Stimulated activated CD4-positive, alpha-beta T cell treated with anti-CD3 and anti-CD28 coated beads, Interleukin-4, amount 100 ng/mL, for 24 hours (primary cell): ENCODE measurements around the gene DAZAP1.
A peak's percentile ranks its signal among the peaks of the same experiment; 100 is the strongest.

Experiments used
- DNase-seq: peaks from one replicate; pipeline ENCODE4 v3.0.0-alpha.2; 2020

The DAZAP1 gene

DNA sequence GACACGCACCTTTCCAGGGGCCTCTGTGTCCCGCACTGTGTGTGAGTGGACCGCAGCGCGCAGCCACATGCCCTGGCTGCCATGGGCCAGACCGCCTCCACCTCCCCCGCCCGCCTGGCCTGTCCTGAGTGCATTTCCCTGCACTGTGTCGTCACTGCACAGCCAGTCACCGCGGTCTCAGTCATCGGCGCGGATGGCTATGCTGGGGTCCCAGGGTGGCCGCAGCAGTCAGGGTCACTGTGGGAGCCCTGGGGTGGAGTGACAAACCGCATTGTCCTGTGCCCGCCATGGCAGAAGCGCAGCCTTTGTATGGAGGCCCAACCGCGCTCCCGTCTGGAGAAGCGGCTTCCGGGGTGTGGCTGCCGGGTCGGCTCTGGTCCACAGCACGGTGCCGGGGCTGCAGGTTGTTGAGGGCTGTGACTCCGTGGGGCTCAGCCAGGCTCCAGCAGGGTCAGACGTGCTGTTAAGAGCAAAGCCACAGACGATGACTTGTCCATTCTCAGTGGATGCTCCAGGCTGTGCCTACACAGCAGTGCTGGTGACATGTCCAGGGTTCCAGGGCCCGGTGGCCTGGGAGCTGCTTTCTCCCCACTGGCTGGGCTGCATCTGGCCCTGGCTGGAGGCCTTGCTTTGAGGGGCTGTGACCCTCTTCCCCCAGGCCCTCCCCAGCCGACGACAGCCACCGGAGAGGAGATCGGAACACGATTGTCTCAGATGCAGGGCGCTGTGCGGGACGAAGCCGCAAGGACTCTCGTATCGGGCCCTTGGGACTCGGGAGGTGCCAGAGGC lies 30.0 kb upstream of the DAZAP1 start:
- DNase-seq, result no peak

DNA sequence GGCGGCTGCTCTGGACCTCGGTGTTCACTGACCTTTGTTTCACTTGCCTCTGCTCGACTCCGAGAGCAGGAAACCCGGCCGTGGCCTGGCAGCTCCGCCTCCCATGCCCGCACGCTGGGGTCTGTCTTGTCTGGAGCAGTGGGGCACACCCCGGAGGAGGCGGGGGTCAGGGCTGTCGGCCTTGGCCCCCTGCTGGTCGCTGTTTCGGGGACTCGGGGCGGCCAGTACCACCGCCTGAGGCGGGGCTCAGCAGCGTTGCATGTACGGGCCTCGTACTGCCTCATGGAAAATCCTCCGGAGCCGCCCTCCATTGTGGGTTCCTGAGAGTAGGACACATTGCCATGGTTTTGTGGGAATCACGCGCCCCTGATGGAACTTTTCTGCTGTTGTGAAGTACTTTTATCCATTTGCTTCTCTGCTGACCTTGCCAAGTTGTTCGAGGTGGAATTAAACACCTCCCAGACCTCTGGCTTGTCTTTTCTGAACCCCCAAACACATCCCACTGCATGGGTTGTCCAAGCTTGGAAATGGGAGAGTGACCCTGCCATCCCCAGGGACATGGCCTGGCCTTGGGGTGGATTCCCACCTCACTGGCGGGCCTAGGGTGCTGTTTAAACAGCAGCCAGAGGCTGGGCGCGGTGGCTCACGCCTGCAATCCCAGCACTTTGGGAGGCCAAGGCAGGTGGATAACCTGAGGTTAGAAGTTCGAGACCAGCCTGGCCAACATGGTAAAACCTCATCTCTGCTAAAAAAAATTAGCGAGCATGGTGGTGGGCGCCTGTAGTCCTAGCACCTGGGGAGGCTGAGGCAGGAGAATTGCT lies 29.2 kb upstream of the DAZAP1 start:
- DNase-seq, result no peak

DNA sequence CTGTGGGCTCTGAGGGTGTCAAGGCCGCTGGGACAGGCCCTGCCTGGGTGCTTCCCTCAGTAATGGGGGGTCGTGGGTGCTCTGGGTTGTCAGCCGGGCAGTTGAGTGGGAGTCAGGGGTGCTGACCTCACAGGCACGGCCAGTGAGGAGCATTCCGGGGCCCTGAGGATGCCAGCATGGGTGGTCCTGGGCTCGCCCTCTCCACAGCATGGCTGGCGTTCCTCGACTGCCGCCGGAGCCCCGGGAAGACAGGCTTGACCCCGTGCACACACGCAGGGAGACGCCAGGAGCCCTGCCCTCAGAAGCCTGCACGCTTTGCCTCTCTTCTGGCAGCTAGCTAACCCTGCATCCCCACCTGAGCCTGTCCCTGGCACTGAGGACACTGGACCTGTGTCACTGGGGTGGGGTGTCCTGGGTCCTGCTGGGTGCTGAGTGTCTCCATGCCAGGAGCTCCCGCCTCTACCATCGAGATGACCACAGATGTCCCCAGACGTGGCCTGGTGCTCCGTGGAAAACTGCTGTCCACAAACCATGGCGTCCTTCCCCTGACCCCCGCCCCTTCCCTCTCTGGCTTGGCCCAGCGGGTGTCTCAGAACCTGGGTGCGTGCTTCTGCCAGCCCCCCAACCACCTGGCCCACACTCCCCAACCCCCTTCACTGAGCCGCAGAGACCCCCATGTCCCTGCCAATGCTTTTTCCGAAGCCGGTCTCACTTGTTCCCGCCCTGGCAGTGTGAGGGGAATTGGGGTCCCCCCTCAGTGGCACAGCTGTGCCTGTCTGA lies 28.1 kb upstream of the DAZAP1 start:
- no peak for DNase-seq

DNA sequence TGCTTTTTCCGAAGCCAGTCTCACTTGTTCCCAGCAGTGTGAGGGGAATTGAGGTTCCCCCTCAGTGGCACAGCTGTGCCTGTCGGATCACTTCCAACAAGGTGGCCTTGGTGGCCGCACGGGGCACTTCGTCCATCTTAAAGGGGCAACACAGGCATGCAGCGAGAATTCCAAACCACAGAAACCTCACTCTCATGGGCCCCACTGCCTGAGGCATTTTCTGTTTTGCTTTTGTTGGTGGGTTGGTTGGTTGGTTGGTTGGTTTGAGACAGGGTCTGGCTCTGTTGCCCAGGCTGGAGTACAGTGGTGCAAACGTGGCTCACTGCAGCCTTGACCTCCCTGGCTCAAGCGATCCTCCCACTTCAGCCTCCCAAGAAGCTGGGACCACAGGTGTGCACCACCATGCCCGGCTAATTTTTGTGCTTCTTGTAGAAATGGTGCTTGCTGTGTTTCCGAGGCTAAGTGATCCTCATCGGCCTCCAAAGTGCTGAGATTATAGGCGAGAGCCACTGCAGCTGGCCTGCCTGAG lies 27.4 kb upstream of the DAZAP1 start:
- DNase-seq, result no peak

DNA sequence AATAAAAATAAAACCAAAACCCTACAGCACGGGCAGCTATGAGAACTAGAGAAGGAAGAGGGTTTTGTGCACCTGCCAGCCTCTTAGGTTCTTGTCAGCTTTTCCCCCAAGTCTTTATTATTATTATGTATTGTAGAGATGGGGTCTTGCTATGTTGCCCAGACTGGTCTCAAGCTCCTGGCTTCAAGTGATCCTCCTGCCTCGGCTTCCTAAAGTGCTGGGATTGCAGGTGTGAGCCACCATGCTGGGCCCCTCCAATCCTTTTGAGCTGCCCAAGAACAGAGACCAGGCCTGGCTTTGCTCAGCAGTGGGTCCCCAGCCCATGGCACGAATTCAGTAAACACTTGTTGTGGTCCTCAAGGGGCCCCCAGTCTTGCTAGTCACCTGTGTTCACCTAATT lies 25.1 kb upstream of the DAZAP1 start:
- no peak for DNase-seq

DNA sequence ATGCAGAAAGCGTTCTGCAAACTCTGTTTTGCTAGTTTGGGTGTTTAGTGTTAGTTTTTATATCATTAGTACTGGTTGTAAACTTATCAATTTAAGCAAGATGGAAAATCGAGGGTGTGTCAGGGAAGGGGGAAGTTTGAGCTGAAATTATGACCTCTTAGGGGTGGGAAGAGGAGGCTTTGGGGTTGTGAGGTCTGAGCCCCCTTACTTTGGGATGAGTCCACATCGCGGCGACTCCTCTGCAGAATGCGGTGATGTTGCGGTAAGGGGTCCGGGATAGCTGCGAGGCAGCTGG lies 24.4 kb upstream of the DAZAP1 start:
- no peak for DNase-seq

DNA sequence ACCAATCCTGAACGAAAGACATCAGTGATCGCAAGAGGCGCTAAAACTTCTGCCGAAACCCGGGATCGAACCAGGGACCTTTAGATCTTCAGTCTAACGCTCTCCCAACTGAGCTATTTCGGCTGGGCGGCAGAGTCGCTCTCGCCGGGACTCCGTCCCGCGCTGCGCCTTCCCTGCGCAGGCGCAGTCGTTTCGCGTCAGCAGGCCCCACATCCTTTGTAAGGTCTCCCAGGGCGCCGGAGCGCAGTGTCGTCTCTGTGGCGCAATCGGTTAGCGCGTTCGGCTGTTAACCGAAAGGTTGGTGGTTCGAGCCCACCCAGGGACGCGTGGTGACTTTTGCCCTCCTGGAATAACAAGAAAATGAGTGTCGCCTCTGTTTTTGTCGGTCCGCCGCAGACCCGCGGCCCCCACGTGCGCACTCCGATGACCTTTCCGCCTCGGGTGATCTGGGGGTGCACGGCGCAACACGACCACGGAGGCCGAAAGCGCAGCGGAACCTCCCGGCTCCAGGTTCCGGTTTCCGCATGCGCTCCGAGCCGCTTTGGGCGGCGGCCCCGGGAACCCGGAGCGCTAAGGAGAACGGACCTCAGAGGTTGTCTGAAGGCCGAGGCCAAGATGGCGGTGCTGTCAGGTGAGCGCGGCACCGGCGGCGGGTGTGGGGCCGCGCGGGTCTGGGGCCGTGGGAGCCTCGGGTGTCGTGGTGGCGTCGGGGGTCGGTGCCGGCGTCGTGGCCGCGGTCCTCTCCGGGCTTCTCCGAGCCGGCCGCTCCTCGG lies 23.9 kb upstream of the DAZAP1 start, which contains the start of gene NDUFS7:
NDUFS7 (plus strand) TSS at position 596 of the 773 bp plus-strand sequence; CDS start at position 616, 20 bp downstream.
- peak; percentile 92 for DNase-seq

DNA sequence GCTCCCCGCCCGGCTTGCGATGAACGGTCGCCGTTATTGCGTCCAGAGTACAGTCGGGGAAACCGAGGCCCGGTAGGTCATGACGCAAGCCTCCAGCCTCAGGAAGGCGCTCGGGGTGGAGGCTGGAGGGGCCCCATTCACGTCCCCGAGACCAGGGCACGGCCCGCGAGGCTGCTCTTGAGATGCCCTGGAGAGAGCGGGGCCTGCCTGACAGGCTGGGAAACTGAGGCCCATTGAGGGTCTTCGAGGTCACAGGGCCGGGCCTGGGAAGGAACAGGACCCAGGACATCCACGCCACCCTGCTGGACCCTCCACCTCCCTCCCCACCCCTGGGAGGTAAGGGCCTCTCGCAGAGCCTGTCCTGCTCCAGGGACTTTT lies 23.3 kb upstream of the DAZAP1 start:
- DNase-seq, result no peak

DNA sequence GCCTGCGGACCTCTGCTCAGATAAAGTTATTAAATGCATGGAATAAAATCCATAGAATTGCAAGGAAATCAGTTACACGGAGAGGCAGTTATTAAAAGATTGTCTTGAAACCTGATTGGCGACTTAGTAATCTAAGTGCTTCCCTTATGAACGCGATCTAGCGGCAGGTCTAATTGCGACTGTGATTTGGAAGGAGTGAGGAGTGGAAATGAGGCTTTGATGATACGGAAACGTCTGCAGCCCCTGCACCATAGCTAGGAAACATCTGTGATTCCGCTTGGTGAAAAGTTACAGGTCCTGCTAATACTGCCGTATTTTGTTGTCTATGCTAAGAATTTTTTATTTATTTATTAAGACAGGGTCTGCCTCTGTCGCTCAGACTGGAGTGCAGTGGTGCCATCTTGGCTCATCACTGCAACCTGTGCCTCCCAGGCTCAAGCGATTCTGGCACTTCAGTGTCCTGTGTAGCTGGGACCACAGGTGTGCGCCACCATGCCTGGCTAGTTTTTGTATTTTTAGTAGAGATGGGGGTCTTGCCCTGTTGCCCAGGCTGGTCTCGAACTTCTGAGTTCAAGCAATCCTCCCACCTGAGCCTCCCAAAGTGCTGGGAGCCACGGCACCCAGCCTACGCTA lies 22.8 kb upstream of the DAZAP1 start:
- no peak for DNase-seq

DNA sequence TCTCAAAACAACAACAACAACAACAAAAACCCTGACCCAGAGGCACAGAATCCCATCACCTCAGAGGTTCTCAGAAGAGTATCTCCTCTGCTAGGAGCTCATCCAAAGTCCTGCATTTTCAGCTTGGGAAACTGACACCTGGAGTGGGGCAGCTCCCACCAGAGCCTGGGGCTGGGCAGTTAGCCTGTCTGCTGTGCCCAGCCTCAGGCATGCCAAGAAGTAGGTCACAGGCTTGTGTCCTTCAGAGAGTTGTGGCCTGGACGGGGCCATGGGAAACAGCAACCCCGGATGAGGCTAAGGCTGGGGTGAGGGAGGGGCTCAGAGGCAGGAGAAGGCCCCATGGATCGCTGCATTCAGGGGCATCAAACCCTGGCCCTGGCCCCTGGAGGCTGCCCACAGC lies 21.6 kb upstream of the DAZAP1 start:
- no peak for DNase-seq

DNA sequence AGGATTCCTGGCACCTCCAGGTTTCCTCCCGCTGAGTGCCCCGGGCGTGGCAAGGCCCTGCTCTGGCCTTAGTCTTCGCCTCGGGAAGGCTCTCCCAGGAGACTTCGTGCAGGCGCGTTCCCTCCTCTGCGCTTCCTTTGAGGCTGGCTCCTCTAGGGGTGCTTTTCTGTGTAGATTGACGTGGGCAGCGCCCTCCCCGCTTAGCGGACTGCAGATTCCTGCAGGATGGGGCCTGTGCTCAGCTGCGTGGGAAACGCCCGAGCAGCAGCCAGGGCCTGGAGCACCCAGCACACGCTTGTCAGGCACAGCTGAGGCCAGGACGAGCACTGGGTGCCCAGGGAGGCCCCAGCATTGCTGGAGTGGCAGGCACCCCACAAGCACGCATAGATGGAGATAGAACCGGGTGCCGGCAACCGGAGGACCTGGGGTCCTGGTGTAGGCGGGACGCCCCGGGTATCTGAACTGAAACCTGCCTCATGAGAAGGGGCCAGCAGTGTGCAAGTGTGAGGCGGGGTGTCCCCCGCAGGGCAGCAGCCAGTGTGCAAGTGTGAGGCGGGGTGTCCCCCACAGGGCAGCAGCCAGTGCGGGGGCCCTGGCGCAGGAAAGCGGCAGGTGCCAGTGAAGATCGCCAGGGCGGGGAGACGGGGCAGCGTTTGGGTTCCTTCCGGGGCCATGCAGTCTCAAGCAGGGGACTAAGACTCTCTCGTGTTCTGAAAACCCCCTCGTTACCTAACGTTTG lies 20.3 kb upstream of the DAZAP1 start:
- no peak for DNase-seq

DNA sequence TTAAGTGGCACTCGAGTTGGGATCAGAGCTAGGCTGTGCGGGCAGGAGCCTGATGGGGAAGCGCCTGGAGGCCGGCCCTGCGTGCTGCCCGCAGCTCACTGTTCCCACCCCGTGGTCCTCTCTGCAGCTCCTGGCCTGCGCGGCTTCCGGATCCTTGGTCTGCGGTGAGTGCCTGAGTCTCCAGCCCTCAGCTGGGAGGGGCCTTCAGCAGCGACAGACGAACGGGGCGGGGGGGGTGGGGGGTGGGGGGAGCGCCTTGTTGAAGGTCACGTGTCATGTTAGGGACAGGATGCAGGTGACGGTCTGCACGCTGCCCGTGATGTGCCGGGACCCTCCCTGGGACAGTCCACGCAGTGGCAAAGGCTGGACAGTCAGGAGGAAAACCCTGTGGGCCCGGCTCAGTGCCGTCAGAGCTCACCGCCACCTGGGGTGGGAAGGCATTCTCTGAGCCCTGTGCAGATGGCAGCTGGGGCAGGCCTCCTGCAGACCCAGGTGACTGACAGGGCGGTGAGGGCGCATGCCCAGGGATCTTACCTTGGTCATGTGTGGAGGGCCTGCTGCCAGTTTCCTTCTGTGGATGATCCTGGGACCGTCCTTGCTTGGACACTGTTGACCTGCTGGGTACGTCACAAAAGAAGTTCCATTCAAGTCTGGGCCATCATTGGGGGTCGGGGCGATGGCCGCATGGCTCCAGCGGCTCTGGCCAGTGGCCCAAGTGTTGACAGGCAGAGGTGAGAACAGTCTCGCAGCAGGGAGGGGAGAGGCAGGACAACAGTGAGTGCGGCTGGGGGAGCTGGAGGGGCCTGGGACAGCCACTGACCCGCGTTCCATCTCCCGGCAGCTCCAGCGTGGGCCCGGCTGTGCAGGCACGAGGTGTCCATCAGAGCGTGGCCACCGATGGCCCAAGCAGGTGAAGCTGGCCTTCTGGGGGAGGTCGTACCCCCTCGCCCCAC lies 19.4 kb upstream of the DAZAP1 start:
- no peak for DNase-seq

DNA sequence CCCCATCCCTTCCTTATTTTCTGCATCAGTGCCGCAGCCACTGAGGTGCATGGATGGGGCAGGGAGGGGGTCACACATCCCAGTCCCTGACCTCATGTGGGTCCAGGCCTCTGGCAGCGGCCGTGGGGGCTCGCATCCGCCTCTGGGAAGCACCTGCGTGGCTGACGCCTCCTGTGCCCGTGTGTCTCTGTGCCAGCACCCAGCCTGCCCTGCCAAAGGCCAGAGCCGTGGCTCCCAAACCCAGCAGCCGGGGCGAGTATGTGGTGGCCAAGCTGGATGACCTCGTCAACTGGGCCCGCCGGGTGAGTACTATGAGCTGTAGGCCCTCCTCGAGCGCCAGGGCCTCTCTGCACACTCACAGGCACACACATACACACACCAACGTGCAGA lies 18.8 kb upstream of the DAZAP1 start:
- DNase-seq, result no peak

DNA sequence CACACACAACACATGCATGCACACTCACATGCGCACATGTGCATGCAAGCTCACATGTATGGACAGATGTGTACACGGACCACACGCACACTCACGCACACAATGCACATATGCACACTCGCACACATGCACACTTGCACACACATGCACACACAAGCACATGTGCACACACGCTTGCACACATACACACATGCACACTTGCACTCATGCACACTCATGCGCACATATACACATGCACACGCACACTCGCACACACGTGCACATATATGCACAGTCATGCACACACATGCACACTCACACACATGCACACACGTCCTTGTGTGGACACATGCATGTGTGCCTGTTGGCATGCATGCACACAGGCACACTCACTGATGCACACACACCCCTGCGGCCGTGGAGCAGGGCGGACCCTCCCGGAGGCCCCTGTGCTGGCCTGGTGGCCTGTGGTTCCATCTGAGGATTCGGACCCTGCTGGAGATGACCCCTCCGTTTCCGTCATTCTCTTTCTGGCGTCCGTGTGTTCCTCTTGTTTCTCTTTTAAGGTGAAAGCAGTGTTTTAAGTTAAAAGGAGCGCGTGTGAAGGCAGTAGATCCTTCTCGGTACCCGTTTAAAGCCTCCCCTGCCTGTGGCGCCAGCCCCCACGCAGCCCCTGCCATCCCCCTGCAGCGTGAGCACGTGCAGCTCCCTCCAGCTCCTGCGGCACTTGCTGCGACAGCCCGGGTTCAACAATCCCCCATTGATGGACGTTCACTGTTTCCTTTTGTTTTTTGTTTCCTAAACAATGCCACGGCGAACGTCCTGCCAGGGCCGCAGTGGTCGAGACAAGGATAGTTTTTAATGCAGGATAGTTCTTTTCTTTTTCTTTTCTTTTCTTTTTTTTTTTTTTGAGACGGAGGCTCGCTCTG lies 18.1 kb upstream of the DAZAP1 start:
- DNase-seq, result no peak

DNA sequence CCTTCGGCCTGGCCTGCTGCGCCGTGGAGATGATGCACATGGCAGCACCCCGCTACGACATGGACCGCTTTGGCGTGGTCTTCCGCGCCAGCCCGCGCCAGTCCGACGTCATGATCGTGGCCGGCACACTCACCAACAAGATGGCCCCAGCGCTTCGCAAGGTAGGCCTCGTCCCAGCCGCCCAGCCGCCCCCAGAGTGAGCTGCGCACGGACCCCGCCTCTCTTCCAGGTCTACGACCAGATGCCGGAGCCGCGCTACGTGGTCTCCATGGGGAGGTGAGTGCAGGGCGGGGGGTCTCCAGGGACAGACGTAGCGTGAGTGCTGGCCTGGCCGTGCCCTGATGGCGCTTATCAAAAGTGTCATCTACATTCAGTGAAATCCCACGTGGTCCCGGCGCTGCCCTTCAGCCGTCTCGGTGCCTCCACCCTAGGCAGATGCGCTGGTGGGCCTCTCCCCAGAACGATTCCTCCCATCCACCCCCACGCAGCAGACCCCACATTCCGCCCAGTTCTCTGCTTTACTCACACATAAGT lies 16.4 kb upstream of the DAZAP1 start:
- DNase-seq, result no peak

DNA sequence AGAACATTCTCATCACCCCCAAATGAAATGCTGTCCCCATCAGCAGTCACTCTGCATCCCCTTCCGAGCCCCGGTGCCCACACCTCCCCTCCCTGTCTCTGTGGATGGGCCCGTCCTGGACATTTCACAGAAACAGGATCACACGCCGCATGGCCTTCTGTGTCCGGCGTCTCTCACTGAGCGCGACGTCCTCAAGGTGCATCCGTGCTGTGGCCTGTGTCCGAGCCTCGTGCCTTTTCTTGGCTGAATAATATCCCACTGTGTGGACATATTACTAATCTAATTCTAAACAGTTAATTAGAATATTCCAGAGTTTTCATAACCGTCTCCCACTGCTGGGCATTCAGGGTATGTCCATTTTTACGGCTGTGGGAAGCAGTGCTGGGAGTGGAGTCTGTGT lies 15.0 kb upstream of the DAZAP1 start:
- no peak for DNase-seq

DNA sequence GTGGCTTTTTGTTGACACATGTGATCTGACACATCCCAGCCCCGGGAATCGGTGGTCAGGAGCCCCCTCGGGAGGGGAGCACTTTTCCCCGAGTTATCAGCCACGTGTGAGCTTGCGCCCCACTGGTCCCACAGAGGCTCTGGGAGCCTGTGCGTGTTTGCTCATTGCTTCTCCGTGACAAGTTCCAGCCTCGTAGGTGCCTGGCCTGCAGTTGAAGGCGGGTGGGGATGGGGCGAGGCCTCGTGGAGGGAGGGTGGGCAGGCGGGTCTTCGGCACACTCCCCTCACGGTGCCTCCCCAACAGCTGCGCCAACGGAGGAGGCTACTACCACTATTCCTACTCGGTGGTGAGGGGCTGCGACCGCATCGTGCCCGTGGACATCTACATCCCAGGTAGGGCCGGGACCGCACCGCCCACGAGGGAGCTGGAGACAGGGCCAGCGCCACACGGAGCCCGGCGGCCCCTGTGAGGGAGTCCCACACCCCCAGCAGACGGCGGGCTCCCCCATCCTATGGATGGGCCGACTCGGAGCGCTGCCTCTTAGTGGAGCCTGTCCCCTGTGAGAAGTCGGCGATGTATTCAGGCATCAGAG lies 14.4 kb upstream of the DAZAP1 start:
- DNase-seq, result no peak

DNA sequence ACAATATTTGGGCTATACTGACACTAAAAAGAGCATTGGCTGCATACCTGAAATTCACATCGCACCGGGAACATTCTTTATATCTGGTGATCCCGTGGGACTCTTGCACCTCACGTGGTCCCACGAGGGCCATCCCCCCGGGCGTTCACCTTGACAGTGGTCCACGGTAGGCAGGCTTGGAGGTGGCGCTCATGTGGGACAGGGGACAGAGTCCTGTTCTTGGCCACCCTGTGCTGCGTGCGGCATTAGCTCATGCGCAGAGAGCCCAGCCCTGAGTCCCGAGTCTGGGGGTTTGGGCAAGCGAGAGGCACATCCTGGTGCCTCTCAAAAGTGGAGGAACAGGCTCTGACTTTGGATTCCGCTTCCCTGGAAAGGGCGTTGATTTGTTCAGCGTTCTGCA lies 13.5 kb upstream of the DAZAP1 start:
- no peak for DNase-seq
